HAP-1 (cell line): ENCODE data around the gene HOXD13.
A peak's percentile ranks its signal among the peaks of the same experiment; 100 is the strongest.

Source experiments
- DNase-seq, 2 experiments: peaks; one replicate each; pipeline ENCODE4 v3.0.0-alpha.2; 2016 to 2020; ENCODE audit warnings: low spot score in 2 of 2
- H3K27me3 ChIP-seq: fragments of 250-450 bp; sonication (Bioruptor Pico); 2 replicates; pipeline ENCODE4 v1.5.1; 2020; ENCODE audit warnings: low read depth, mild to moderate bottlenecking, moderate library complexity
- H3K36me3 ChIP-seq: fragments of 250-450 bp; sonication (Bioruptor Pico); replicated peaks from 2 replicates; pipeline ENCODE4 v1.5.1; 2020; ENCODE audit warnings: mild to moderate bottlenecking
- H3K4me1 ChIP-seq: fragments of 250-450 bp; sonication (Bioruptor Pico); 2 replicates; pipeline ENCODE4 v1.5.1; 2020; ENCODE audit warnings: mild to moderate bottlenecking
- H3K4me3 ChIP-seq: fragments of 250-450 bp; sonication (Bioruptor Pico); 2 replicates; pipeline ENCODE4 v1.5.1; 2020; ENCODE audit warnings: mild to moderate bottlenecking, moderate library complexity
- H3K9me3 ChIP-seq: fragments of 250-450 bp; sonication (Bioruptor Pico); 2 replicates; pipeline ENCODE4 v1.5.1; 2020; ENCODE audit warnings: mild to moderate bottlenecking, moderate library complexity
- in situ Hi-C: fragments of 300-500 bp; cut with MboI; formaldehyde crosslinking; loops from 3 replicates; pipeline ENCODE4 v1.14.3; 2020; ENCODE audit warnings: low sequenced_read_pairs, inconsistent platforms, mixed read lengths

Gene HOXD13

GRCh38 chr2:176092270-176093144 is at the start of gene HOXD13:
Gene HOXD13, plus strand, starts transcription at chr2:176092721. Its CDS starts 170 bp downstream, at chr2:176092891.
- Histone ChIP-seq H3K4me1 (peaks cover 35% of the 10 kb centered on the region), H3K4me3 (peak within 1 kb of the TSS; percentile 41), H3K9me3 (no peaks in the 10 kb centered on the region), H3K36me3 (no peaks in the 10 kb centered on the region), H3K27me3 (no peaks in the 10 kb centered on the region)
- in situ Hi-C loops: loop anchor here (10.0 to 25.0 kb wide), 3 partner anchors 728 to 1380 kb away; no protein-coding TSS in a partner anchor
- DNase-seq: peak; percentile 53 to 78

GRCh38 chr2:176056406-176056805 is 36.1 kb upstream of the HOXD13 start:
- Histone ChIP-seq H3K27me3 (peaks cover 9% of the 10 kb centered on the region; the same call in 1 of the 2 replicates), H3K4me1 (no peaks in the 10 kb centered on the region), H3K4me3 (no peak overlapping the region), H3K36me3 (no peaks in the 10 kb centered on the region), H3K9me3 (no peaks in the 10 kb centered on the region)
- no peak for DNase-seq
- in situ Hi-C loops: no loop called here

GRCh38 chr2:176063958-176064357 is 28.6 kb upstream of the HOXD13 start:
- in situ Hi-C loops: no loop called here

GRCh38 chr2:176066645-176067588 is 25.6 kb upstream of the HOXD13 start:
- in situ Hi-C loops: no loop called here
- H3K9me3 ChIP-seq: no peaks in the 10 kb centered on the region
- no peaks in the 10 kb centered on the region for H3K36me3 ChIP-seq
- H3K27me3 ChIP-seq: peaks cover 24% of the 10 kb centered on the region
- H3K4me1 ChIP-seq: no peaks in the 10 kb centered on the region
- DNase-seq: no peak
- H3K4me3 ChIP-seq: no peak overlapping the region

More at GRCh38 chr2:176063958-176064357, 28.6 kb upstream of the HOXD13 start:
- peaks cover 19% of the 10 kb centered on the region for H3K27me3 ChIP-seq
- H3K4me1 ChIP-seq: no peaks in the 10 kb centered on the region
- H3K36me3 ChIP-seq: no peaks in the 10 kb centered on the region
- no peaks in the 10 kb centered on the region for H3K9me3 ChIP-seq
- no peak for DNase-seq
- H3K4me3 ChIP-seq: no peak overlapping the region

DNA sequence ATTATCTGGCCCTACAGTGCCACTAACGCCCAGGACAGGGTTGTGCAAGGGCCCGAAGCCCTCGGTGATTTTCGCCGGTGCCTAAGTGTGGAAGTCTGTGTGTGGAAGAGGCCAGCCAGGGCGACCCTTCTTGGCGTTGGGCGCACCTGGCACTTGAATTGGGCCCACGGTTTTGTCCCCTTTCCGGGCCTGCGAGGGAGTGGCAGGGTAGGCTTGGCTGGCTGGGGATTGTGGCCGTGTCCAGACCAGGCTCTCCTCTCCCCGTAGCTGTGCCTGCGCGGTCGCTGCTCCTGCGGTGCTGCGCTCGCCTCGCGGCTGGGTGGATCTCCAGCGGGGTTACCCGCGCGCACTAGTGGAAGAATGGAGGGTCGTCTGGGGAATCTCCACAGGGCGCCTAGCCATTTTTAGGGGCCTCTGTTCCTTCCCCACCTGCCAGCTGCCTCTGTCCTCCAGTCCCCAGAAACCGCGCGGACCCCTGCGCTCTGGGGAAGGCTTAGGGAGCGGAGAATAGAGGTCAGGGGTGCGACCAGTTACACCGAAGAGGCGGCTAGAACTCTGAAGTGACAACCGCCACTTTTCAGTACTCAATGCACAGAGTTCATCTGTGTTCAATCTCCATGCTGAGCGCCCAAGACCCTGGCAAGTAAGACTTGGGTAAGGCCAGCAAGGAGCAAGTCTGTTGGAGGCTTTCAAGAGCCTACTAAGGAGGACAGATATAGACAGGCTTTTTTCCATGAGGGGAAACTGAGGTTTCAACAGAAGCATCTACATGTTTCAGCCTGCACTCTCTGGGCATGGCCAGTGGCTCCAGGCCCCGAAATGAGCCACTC is 24.7 kb upstream of the HOXD13 start:
- in situ Hi-C loops: no loop called here
- H3K4me3 ChIP-seq: no peak overlapping the region
- no peak for DNase-seq
- H3K9me3 ChIP-seq: no peaks in the 10 kb centered on the region
- no peaks in the 10 kb centered on the region for H3K4me1 ChIP-seq
- no peaks in the 10 kb centered on the region for H3K36me3 ChIP-seq
- H3K27me3 ChIP-seq: peaks cover 29% of the 10 kb centered on the region

DNA sequence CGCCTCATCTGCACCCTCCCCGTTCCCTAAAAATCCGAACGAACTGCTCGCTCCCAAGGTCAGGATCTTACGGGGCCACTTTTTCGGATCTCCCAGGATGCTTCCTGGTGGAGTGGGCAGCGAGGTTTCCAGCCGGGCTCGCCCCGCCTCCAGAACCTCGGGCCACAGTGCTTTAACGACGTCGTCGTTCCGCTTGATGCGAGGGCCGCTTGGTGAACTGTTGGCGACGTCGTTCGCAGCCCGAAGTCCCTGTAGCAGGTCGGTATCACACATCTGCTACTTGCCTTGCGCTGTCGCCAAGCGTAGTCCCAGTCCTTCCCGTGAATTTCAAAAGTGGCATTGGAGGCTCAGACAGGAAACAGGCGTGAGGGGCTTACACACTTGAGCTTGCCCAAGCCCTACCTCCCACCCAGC is 24.1 kb upstream of the HOXD13 start:
- no peaks in the 10 kb centered on the region for H3K36me3 ChIP-seq
- no peak overlapping the region for H3K4me3 ChIP-seq
- peaks cover 5% of the 10 kb centered on the region for H3K4me1 ChIP-seq
- in situ Hi-C loops: no loop called here
- H3K9me3 ChIP-seq: no peaks in the 10 kb centered on the region
- H3K27me3 ChIP-seq: peaks cover 30% of the 10 kb centered on the region
- DNase-seq: no peak

DNA sequence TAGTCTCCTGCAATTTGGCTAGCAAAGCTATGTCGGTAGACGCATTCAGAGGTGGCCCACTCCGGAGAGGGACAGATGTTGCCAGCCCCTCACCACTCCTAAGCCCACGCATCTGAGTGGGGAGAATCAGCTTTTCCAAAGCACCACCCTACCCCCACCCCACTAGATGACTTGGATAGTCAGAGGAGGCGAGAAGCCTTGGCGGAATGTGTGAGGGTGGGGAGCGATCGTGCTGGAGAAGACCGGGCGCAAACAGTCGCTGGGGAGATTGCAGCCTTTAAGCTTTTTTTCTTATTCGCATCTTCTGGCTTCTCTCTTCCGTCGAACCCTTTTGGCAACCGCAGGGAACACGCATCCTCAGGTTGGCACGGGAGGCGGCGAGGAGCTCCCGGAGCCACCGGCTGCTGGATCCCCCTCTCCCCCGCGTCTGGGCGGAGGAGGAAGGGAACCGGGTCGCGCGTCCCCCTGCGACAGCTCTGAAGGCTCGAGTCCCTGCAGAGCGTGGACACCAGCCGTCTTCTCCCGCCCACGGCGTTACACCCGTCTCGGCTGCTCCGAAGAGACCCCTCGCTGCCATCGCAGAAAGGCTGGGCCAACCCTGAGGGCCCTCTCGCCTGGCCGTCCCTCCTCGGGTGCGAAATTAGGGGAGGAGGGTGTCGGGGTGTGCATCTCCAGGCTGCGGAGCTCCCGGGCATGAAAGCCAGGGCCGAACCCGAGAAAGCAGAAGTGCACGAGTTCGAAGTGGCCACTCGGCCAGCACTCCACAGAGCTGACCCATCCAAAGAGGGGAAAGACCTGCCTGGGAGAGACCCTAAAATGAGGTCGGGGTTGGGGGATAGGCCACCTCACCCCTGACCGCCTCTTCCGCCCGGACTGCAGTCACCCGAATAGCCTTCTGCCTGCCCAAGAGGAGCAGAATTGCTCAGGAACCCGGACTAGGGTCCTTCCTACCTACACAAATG is 20.9 kb upstream of the HOXD13 start:
- Histone ChIP-seq H3K27me3 (peaks cover 58% of the 10 kb centered on the region), H3K9me3 (no peaks in the 10 kb centered on the region), H3K36me3 (no peaks in the 10 kb centered on the region), H3K4me1 (peaks cover 6% of the 10 kb centered on the region), H3K4me3 (no peak overlapping the region)
- in situ Hi-C loops: no loop called here
- DNase-seq: no peak

GRCh38 chr2:176072292-176072669 is 20.2 kb upstream of the HOXD13 start:
- in situ Hi-C loops: no loop called here
- Histone ChIP-seq H3K9me3 (no peaks in the 10 kb centered on the region), H3K4me1 (peaks cover 6% of the 10 kb centered on the region), H3K27me3 (peaks cover 65% of the 10 kb centered on the region), H3K36me3 (no peaks in the 10 kb centered on the region), H3K4me3 (no peak overlapping the region)
- no peak for DNase-seq

DNA sequence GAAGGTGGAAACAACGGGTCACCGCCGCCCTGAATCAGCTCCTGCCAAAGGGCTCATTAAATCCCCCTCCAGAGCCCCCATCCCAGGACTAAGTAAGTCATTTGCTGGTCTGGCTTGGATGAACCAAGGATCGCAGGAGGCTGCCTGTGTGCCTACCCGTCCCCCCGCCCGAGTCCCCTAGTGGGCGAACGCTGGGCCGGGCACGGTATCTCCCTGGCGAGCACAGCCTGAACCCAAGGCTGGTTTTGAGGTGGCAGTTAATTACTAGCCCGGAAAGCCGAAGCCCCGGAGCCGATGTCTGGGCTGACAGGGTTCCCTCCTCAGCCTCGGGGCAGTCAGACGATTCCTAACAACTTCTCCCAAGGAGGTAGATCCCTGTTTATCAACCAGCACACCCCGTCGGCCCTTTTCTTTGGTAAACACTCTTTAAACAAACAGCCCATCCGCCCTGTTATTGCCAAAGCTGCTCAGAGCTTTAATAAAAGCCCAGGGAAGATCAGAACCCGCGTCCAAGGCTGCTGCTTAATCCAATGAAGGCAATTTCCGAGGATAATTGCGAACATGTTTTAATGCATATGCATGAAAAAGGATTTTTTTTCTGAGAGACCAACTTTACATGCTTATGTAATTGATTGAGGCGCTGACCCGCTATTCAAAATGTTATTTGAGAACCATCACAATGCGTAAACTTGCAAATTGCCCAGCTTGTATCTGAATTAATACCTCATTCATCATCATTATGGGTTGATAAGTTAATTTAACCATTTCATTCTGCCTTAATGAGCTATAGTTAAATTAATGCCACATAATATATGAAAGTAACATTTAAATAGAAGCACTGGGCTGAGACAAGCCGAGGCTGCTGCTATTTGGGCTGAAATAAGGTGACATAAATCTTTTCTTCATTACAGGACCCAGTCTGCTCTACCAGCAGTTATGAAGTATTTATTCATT is 19.3 kb upstream of the HOXD13 start:
- Histone ChIP-seq H3K36me3 (no peaks in the 10 kb centered on the region), H3K27me3 (peaks cover 74% of the 10 kb centered on the region), H3K9me3 (no peaks in the 10 kb centered on the region), H3K4me1 (peaks cover 6% of the 10 kb centered on the region), H3K4me3 (no peak overlapping the region)
- peak; percentile 42 to 63 for DNase-seq
- in situ Hi-C loops: no loop called here

- DNase-seq: no peak
- no peaks in the 10 kb centered on the region for H3K36me3 ChIP-seq
- in situ Hi-C loops: loop anchor here (25.0 kb wide), 2 partner anchors 1038 to 1363 kb away; no protein-coding TSS in a partner anchor
- peaks cover 88% of the 10 kb centered on the region for H3K27me3 ChIP-seq
- H3K9me3 ChIP-seq: no peaks in the 10 kb centered on the region; the same call in 1 of the 2 replicates
- H3K4me3 ChIP-seq: no peak overlapping the region
- peaks cover 6% of the 10 kb centered on the region for H3K4me1 ChIP-seq
These were observed 17.5 kb upstream of the HOXD13 start for GRCh38 chr2:176074919-176075425.

GRCh38 chr2:176075481-176075880 is 17.0 kb upstream of the HOXD13 start:
- no peaks in the 10 kb centered on the region for H3K36me3 ChIP-seq
- in situ Hi-C loops: loop anchor here (25.0 kb wide), 2 partner anchors 1038 to 1363 kb away; no protein-coding TSS in a partner anchor
- peaks cover 86% of the 10 kb centered on the region for H3K27me3 ChIP-seq
- no peaks in the 10 kb centered on the region; the same call in 1 of the 2 replicates for H3K9me3 ChIP-seq
- H3K4me1 ChIP-seq: peaks cover 6% of the 10 kb centered on the region
- DNase-seq: no peak
- H3K4me3 ChIP-seq: no peak overlapping the region
